ENCODE measurements around the gene ATP2A3. TPM values are rescaled to one million over a fixed set of nuclear protein-coding genes. Genes with fewer than 3 reads are reported as not detected.
A peak's percentile ranks its signal among the peaks of the same experiment; 100 is the strongest.

The ATP2A3 gene
- total RNA-seq, 6 experiments from 2014 or later, result 0.05 to 0.12 (median 0.08) TPM

DNA sequence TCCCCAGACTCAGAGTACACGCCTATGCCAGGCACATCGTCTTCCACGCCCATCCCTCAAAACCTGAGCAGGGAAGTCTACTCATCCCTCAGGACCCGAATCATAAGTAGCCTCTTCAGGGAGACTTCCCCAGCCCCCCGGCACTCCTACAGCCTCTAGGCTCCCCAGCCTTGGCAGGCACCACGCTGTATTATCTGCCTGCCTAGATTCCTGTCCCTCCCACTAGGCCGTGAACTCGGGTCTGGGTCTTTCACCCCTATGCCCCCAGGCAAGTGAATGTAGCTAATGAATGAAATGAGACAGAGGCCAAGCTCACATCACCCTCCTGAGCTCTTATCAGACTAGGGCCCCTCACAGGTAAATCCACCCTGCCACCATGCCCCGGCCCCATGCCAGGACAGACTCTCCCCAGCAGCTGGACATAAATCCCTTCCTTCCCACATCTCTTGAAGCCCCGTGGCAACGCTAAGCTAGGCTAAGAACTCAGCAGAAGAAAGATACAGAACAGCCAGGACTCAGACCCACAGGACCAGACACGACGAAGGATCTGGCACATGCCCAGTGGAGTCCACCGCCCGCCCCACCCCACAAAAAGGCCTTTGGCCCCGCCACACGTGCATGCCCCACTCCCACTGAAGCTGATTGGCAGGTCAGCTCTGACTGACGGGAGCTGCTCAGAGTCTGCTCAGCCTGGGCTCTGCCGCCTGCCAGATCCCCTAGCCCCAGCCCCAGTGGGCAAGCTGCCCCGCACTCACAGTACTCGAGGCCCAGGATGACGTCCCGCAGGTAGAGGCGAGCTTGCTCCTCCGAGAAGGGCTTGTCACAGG, 84.4 kb downstream of the ATP2A3 start:
- Mint-ChIP-seq H3K4me1 (ENCODE audit: low read depth) (peaks cover 11% of the 10 kb centered on the region), H3K27ac (peak overlapping the region; percentile 2; the same call in 1 of the 2 replicates), H3K4me3 (no peak overlapping the region), H3K9me3 (no peaks in the 10 kb centered on the region), H3K27me3 (ENCODE audit: insufficient read depth) (peaks cover 1% of the 10 kb centered on the region; the same call in 1 of the 2 replicates), H3K36me3 (ENCODE audit: low read depth) (peaks cover 19% of the 10 kb centered on the region)
- no peak for DNase-seq
- no peak for TF ChIP-seq CTCF (IDR thresholded peaks at IDR 0.05)

- H3K36me3 Mint-ChIP-seq (ENCODE audit: low read depth), result peaks cover 20% of the 10 kb centered on the region
- peak overlapping the region; percentile 2; the same call in 1 of the 2 replicates for H3K27ac Mint-ChIP-seq
- TF ChIP-seq CTCF (IDR thresholded peaks at IDR 0.05), result no peak
- peak; percentile 59 for DNase-seq
- H3K4me1 Mint-ChIP-seq (ENCODE audit: low read depth), result peaks cover 11% of the 10 kb centered on the region
- no peaks in the 10 kb centered on the region for H3K9me3 Mint-ChIP-seq
- no peak overlapping the region for H3K4me3 Mint-ChIP-seq
- H3K27me3 Mint-ChIP-seq (ENCODE audit: insufficient read depth), result peaks cover 1% of the 10 kb centered on the region; the same call in 1 of the 2 replicates
Measured at GRCh38 chr17:3879186-3879585, 85.1 kb downstream of the ATP2A3 start.

DNA sequence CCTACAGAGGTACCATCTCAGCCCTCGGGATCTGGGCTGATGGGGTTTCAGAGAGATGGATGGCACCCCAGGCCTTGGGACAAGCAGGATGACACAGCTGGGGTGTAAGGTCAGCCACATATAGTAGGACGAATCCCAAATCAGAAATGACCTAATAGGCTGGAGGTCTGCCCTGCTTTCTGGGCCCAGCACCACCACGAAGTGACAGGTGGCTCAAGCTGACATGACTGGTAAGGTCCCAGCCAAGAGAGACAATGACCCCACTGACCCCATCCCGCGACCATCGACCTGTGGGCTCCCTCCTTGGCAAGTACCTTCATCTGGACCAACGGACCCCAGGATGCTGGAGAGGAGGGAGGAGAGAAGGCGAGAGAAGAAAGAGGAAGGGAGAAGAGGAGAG, 87.0 kb downstream of the ATP2A3 start:
- no peaks in the 10 kb centered on the region for H3K9me3 Mint-ChIP-seq
- no peak overlapping the region for H3K4me3 Mint-ChIP-seq

GRCh38 chr17:3875317-3875716, 88.9 kb downstream of the ATP2A3 start:
- peaks cover 1% of the 10 kb centered on the region for H3K27me3 Mint-ChIP-seq (ENCODE audit: insufficient read depth)
- TF ChIP-seq CTCF (IDR thresholded peaks at IDR 0.05), result no peak
- no peak for DNase-seq
- no peaks in the 10 kb centered on the region for H3K9me3 Mint-ChIP-seq
- H3K27ac Mint-ChIP-seq, result no peak overlapping the region
- H3K36me3 Mint-ChIP-seq (ENCODE audit: low read depth), result peaks cover 34% of the 10 kb centered on the region
- peaks cover 11% of the 10 kb centered on the region for H3K4me1 Mint-ChIP-seq (ENCODE audit: low read depth)
- no peak overlapping the region for H3K4me3 Mint-ChIP-seq

More for the DNA sequence above, 87.0 kb downstream of the ATP2A3 start:
- Mint-ChIP-seq H3K27me3 (ENCODE audit: insufficient read depth) (peaks cover 1% of the 10 kb centered on the region; the same call in 1 of the 2 replicates), H3K27ac (no peak overlapping the region), H3K36me3 (ENCODE audit: low read depth) (peaks cover 33% of the 10 kb centered on the region), H3K4me1 (ENCODE audit: low read depth) (peaks cover 11% of the 10 kb centered on the region)
- no peak for DNase-seq
- TF ChIP-seq CTCF (IDR thresholded peaks at IDR 0.05), result no peak

Other genes with a start within 250 kb of the ATP2A3 start
- gene HASPIN, start 240.5 kb downstream of the ATP2A3 start, total RNA-seq (2021; fragmentation: NEBNext Ultra II Directional; extraction: Animal tissue kit (Norgen Biotek cat#: 25700)), result 1 to 10 TPM; 3.5 to 8.0 (median 7.0) TPM
- gene ITGAE, start 163.2 kb downstream of the ATP2A3 start, total RNA-seq (2021; fragmentation: NEBNext Ultra II Directional; extraction: Animal tissue kit (Norgen Biotek cat#: 25700)), result 10 to 100 TPM; 28.2 to 35.0 (median 30.8) TPM
- 10 to 100 TPM; 22.4 to 28.6 (median 25.3) TPM for gene NCBP3, start 118.2 kb downstream of the ATP2A3 start, total RNA-seq (2021; fragmentation: NEBNext Ultra II Directional; extraction: Animal tissue kit (Norgen Biotek cat#: 25700))
- 1 to 10 TPM; 5.4 to 6.9 (median 6.0) TPM for gene CAMKK1, start 71.4 kb downstream of the ATP2A3 start, total RNA-seq (2021; fragmentation: NEBNext Ultra II Directional; extraction: Animal tissue kit (Norgen Biotek cat#: 25700))
- gene P2RX1, start 48.0 kb downstream of the ATP2A3 start, total RNA-seq (2021; fragmentation: NEBNext Ultra II Directional; extraction: Animal tissue kit (Norgen Biotek cat#: 25700)), result under 1 TPM in 1 of 6 experiments, not detected in 5; 0.08 TPM
- gene ZZEF1, start 178.6 kb upstream of the ATP2A3 start, total RNA-seq (2021; fragmentation: NEBNext Ultra II Directional; extraction: Animal tissue kit (Norgen Biotek cat#: 25700)), result 10 to 100 TPM; 19.3 to 26.6 (median 23.1) TPM
- 10 to 100 TPM; 12.5 to 22.2 (median 13.1) TPM for gene CYB5D2, start 178.8 kb upstream of the ATP2A3 start, total RNA-seq (2021; fragmentation: NEBNext Ultra II Directional; extraction: Animal tissue kit (Norgen Biotek cat#: 25700))

Measured in HFFc6 (cell line).